Upper lobe of left lung (tissue), 6 donors: ENCODE data around the gene CHDH. TPM values are rescaled to one million over a fixed set of nuclear protein-coding genes. Genes with fewer than 3 reads are reported as not detected.

Source experiments
- ATAC-seq, 2 donors: fragments of 200-7000 bp; cut with Tn5 transposase; one replicate each; pipeline ENCODE4 v1.9.1; 2022; ENCODE audit warnings: mild to moderate bottlenecking in 2 of 2, moderate library complexity in 2 of 2; ENCODE audit not compliant: low FRiP score in 2 of 2
- DNase-seq, 2 donors: peaks; one replicate each; pipeline ENCODE4 v3.0.0-alpha.2; 2019 to 2020
- H3K27ac ChIP-seq, 4 donors: fragments of 200-600 bp; sonication (generic); one replicate each; pipeline ENCODE4 v1.5.1; 2016 to 2019
- H3K27me3 ChIP-seq, 4 donors: fragments of 200-600 bp; sonication (generic); one replicate each; pipeline ENCODE4 v1.5.1; 2017 to 2019
- H3K36me3 ChIP-seq, 4 donors: fragments of 200-600 bp; sonication (generic); one replicate each; pipeline ENCODE4 v1.5.1; 2016 to 2019
- H3K4me1 ChIP-seq, 4 donors: fragments of 200-600 bp; sonication (generic); one replicate each; pipeline ENCODE4 v1.5.1; 2018 to 2019
- H3K4me3 ChIP-seq, 4 donors: fragments of 200-600 bp; sonication (generic); one replicate each; pipeline ENCODE4 v1.5.1; 2017 to 2019; ENCODE audit warnings: mild to moderate bottlenecking in 2 of 4, moderate library complexity in 1 of 4
- H3K9me3 ChIP-seq, 4 donors: fragments of 200-600 bp; sonication (generic); one replicate each; pipeline ENCODE4 v1.5.1; 2018 to 2019
- CTCF ChIP-seq, 6 experiments: fragments of 450-650 bp in 4 of 6; fragments of 200-600 bp in 2 of 6; sonication (generic) in 2 of 6; IDR thresholded peaks; one replicate each; pipeline ENCODE4 v1.5.1; 2016 to 2019; ENCODE audit warnings: antibody characterized with exemption in 6 of 6
- EP300 ChIP-seq, 4 donors: sonication (generic); formaldehyde crosslinking; IDR thresholded peaks; one replicate each; pipeline ENCODE4 v1.5.1; 2017; ENCODE audit warnings: antibody characterized with exemption in 4 of 4, control low read depth in 2 of 4
- POLR2A ChIP-seq, 4 donors: fragments of 450-650 bp; IDR thresholded peaks; one replicate each; pipeline ENCODE4 v1.5.1; 2016 to 2017; ENCODE audit warnings: antibody characterized with exemption in 4 of 4, mild to moderate bottlenecking in 2 of 4
- POLR2AphosphoS5 ChIP-seq, 2 donors: sonication (generic); formaldehyde crosslinking; IDR thresholded peaks; one replicate each; pipeline ENCODE4 v1.5.1; 2017; ENCODE audit warnings: antibody characterized with exemption in 2 of 2
- WGBS, 2 donors: methylation state at CpG; one replicate each; pipeline ENCODE4 v1.1.5; 2017 to 2018; 5-methylcytosine and 5-hydroxymethylcytosine counted together
- total RNA-seq, 6 donors: library from RNA; depleted of rRNA in 4 of 6; stranded (reverse); fragments of >200 nt in 4 of 6; gene quantifications; one replicate each; pipeline versions ENCODE4 v1.1.0 to v1.2.1, GENCODE V29; 2016 to 2021
- donor health status: DM: no; HTN: no; CAD: no; lungs with moderate emphysema.
- donor health status: DM: no; HTN: yes; CAD: no; lungs with severe emphysema.

The CHDH gene
- total RNA-seq, 6 donors from 2014 or later = 9.1 to 20.9 (median 13.9) TPM

GRCh38 chr3:53778153-53778552 is 68.1 kb downstream of the CHDH start:
- Histone ChIP-seq H3K9me3 (no peaks in the 10 kb centered on the region), H3K4me3 (no peak overlapping the region), H3K36me3 (no peaks in the 10 kb centered on the region), H3K27me3 (no peaks in the 10 kb centered on the region), H3K4me1 (peaks cover 3 to 24% (median 18%) of the 10 kb centered on the region in 4 donors), H3K27ac (no peak overlapping the region)
- TF ChIP-seq POLR2AphosphoS5 (IDR thresholded peaks at IDR 0.05) = no peak
- no peak for TF ChIP-seq EP300 (IDR thresholded peaks at IDR 0.05)
- TF ChIP-seq CTCF (IDR thresholded peaks at IDR 0.05) = no peak
- TF ChIP-seq POLR2A (IDR thresholded peaks at IDR 0.05) = no peak
- DNase-seq = no peak
- ATAC-seq = no peak
- WGBS, 2 donors = 91 to 92% methylated on average over 3 of the region's 3 CpGs

- Histone ChIP-seq H3K36me3 (no peaks in the 10 kb centered on the region), H3K9me3 (no peaks in the 10 kb centered on the region), H3K4me1 (peaks cover 5 to 30% (median 19%) of the 10 kb centered on the region in 4 donors), H3K27ac (no peak overlapping the region), H3K27me3 (no peaks in the 10 kb centered on the region), H3K4me3 (no peak overlapping the region)
- DNase-seq = no peak
- no peak for TF ChIP-seq POLR2A (IDR thresholded peaks at IDR 0.05)
- TF ChIP-seq CTCF (IDR thresholded peaks at IDR 0.05) = no peak
- no peak for TF ChIP-seq POLR2AphosphoS5 (IDR thresholded peaks at IDR 0.05)
- no peak for TF ChIP-seq EP300 (IDR thresholded peaks at IDR 0.05)
- 84 to 85% methylated on average over 8 of the region's 8 CpGs for WGBS, 2 donors
- ATAC-seq = no peak
Measured at GRCh38 chr3:53777468-53777867, 68.8 kb downstream of the CHDH start.

GRCh38 chr3:53776494-53777101 is 69.6 kb downstream of the CHDH start:
- peak in 1 of 2 donors; percentile 10 for ATAC-seq
- Histone ChIP-seq H3K9me3 (no peaks in the 10 kb centered on the region), H3K27ac (no peak overlapping the region), H3K27me3 (no peaks in the 10 kb centered on the region), H3K4me1 (peaks cover 5 to 30% (median 19%) of the 10 kb centered on the region in 4 donors), H3K36me3 (no peaks in the 10 kb centered on the region), H3K4me3 (no peak overlapping the region)
- WGBS, 2 donors = 38 to 46% methylated on average over 9 of the region's 9 CpGs
- DNase-seq = no peak
- TF ChIP-seq EP300 (IDR thresholded peaks at IDR 0.05) = no peak
- no peak for TF ChIP-seq POLR2A (IDR thresholded peaks at IDR 0.05)
- no peak for TF ChIP-seq CTCF (IDR thresholded peaks at IDR 0.05)
- no peak for TF ChIP-seq POLR2AphosphoS5 (IDR thresholded peaks at IDR 0.05)

GRCh38 chr3:53775834-53776251 is 70.4 kb downstream of the CHDH start:
- no peak overlapping the region for H3K27ac ChIP-seq
- H3K4me3 ChIP-seq = no peak overlapping the region
- TF ChIP-seq EP300 (IDR thresholded peaks at IDR 0.05) (no peak), POLR2AphosphoS5 (IDR thresholded peaks at IDR 0.05) (no peak), POLR2A (IDR thresholded peaks at IDR 0.05) (no peak), CTCF (IDR thresholded peaks at IDR 0.05) (no peak)
- H3K36me3 ChIP-seq = no peaks in the 10 kb centered on the region
- H3K4me1 ChIP-seq = peaks cover 5 to 30% (median 19%) of the 10 kb centered on the region in 4 donors
- 81% methylated on average over 5 of the region's 5 CpGs for WGBS, 2 donors
- no peaks in the 10 kb centered on the region for H3K9me3 ChIP-seq
- DNase-seq = no peak
- no peaks in the 10 kb centered on the region for H3K27me3 ChIP-seq
- no peak for ATAC-seq

- Histone ChIP-seq H3K9me3 (no peaks in the 10 kb centered on the region), H3K4me3 (no peak overlapping the region), H3K36me3 (no peaks in the 10 kb centered on the region), H3K4me1 (peaks cover 5 to 30% (median 19%) of the 10 kb centered on the region in 4 donors), H3K27me3 (no peaks in the 10 kb centered on the region), H3K27ac (no peak overlapping the region)
- TF ChIP-seq POLR2AphosphoS5 (IDR thresholded peaks at IDR 0.05) (no peak), CTCF (IDR thresholded peaks at IDR 0.05) (no peak), EP300 (IDR thresholded peaks at IDR 0.05) (no peak), POLR2A (IDR thresholded peaks at IDR 0.05) (no peak)
- DNase-seq = no peak
- 87 to 89% methylated on average over 5 of the region's 5 CpGs for WGBS, 2 donors
- no peak for ATAC-seq
Measured at GRCh38 chr3:53775018-53775417, 71.2 kb downstream of the CHDH start.
